ENCODE measurements around the gene LONRF2.
"Not testable (repeated sequence)": the region's sequence is repeated elsewhere in the genome, so short reads cannot be mapped to it uniquely, and the experiment has no call there.

Gene LONRF2

DNA sequence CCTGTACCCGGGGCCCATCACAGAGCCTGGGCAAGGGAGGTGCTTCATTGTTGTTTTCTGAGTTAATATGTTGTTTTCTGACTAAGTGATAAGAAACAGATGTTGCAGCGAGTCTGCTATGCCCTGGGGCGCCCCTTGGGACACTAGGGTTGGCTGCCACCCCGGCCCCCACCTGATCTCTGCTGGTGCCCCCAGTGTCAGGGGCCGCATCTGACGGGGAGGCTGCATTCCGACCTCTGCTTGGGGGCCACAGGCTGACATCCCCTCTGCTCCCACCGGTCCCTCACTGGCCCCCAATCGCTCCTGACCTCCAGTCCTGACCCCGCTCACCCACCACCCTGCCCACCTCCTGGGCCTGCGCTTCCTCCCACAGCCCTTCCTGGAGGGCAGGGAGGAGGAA is 65.9 kb downstream of the LONRF2 start:
- DNase-seq (ENCODE audit: low read depth in 1 of 2, low spot score in 1 of 2), result no peak

DNA sequence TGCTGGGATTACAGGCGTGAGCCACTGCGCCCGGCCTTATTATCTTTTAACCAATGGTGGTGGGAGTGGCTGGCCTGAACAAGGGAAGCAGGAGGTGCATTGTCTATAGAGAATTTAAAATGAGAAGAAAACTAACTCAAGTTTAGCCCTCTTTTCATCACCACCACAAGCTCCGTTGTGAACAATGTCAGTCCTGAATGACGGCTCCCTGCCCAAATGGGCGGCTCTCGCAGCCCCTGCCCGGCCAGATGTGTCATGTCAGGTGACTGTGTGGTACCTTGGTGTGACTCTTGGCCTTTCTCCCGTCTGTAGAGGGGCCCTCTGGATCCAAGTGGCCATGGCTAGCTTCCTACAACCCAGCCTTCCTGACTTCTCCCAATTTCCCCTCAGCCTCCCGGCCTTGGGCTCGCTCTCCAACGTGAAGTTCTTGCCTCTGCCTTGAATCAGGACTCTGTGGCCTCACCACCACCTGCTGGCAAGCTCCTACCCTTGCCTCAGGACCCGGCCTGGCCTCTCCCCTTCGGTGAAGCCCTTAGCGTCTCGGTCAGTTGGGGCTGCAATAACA is 67.6 kb downstream of the LONRF2 start:
- no peak for DNase-seq (ENCODE audit: low read depth in 1 of 2, low spot score in 1 of 2)

DNA sequence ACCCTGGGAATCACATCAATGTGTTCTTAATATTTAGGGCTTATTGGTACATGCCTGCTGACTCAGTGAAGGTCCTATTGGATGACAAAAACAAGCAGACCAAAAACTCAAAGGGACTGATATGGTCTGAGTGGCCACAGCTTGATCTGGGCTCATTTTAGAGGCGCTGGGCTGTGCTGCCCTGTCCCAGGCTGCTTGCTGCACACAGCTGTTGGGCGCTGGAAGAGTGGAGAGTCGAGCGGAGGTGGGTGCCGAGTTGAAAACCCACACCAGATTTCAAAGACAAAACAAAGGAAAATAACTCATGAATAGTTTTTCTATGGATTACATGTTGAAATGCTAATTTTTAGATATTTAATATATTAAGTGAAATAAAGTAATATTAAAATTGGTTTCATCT is 68.5 kb downstream of the LONRF2 start:
- DNase-seq (ENCODE audit: low read depth in 1 of 2, low spot score in 1 of 2), result no peak

DNA sequence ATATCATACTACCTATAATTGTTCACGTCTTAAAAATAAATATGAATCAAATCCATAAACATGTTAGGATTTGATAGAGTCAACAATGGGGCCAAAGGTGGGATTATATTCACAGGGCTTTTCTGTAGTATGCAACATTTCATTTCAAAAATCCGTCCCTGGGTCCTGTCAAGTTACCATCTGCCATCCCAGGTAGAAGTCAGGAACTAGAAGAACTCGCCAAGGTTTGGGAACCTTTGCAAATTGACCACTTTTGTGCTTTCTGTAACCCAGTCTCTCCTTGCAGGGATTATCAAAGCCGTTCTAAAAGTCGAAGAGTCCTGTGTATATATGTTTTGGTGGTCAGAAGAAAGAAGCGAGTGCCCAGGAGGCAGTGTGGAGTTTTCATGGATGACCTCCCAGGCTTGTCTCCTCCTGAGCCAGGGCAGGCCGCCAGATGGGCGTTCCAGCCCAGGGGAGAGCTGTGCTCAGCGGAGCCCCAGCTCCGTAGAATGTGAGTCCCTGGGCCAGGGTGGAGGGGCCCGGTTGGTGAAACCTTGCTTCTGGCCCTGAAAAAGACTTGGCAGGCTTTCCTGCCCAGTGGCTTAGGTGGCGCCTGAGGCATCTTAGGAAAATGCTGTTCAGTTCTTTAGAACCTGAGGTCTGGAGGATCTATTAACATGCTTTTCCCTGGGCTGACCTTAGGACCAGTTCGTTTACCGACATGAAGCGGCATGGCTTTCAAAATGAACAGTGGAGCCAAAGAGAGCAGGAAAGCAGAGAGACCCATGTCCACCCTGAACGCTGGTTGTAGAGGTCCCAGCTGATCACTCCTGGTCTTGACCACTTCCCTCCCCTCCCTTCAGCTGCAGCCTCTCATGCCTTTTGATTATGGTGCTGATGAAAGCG is 69.2 kb downstream of the LONRF2 start:
- DNase-seq (ENCODE audit: low read depth in 1 of 2, low spot score in 1 of 2), result no peak

DNA sequence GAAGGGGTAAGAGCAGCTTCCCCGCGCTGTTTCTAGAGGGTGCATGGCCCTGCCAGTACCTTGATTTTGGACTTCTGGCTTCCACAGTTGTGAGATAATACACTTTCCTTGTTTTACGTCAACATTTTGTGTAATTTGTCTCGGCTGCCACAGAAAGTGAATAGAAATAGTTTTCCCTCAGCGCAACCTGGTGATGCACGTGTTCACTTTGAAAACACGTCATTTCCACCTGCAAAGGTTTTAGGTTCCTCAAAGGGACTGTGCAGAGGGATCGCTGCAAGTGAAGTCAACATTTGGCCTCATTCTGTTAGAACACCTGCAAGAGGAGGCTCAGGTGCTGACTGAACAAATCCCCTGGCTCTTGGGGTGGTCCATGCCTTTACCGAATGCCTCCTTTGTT is 71.7 kb downstream of the LONRF2 start:
- DNase-seq (ENCODE audit: low read depth in 1 of 2, low spot score in 1 of 2), result no peak

DNA sequence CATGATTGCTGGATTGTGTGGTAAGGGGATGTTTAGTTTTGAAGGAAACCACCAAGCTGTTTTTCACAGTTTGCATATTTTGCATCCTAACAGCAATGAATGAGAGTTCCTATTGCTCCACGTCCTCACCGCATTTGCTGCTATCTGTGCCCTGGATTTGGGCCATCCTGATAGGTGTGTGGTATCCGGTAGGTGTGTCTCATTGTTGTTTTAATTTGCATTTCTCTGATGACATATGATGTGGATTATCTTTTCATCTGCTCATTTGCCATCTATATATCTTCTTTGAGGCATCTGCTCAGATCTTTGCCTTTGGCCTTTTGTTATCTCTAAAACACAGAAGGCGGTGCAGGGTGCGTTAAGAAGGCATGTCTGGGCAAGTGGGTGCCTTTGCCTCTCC is 73.3 kb downstream of the LONRF2 start:
- DNase-seq (ENCODE audit: low read depth in 1 of 2, low spot score in 1 of 2), result no peak

DNA sequence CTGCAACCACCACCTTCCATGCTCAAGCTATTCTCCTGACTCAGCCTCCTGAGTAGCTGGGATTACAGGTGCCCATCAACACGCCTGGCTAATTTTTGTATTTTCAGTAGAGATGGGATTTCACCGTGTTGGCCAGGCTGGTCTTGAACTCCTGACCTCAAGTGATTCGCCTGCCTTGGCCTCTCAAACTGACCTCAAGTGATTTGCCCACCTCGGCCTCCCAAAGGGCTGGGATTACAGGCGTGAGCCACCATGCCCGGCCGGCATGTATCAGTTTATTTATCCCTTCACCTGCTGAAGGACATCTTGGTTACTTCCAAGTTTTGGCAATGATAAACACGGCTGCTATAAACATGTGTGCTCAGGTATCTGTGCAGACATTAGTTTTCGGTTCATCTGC is 73.7 kb downstream of the LONRF2 start:
- DNase-seq (ENCODE audit: low read depth in 1 of 2, low spot score in 1 of 2), result not testable (repeated sequence)

DNA sequence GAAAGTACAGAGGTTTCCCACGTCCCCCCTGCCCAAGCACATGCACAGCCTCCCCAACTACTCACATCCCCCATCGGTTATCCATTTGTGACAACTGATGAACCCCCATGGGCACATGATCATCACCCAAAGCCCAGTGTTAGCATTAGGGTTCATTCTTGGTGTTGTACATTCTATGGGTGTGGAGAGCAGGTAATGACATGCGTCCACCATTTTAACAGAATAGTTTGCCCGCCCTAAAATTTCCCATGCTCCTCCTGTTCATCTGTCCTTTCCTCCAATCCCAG is 74.3 kb downstream of the LONRF2 start:
- DNase-seq (ENCODE audit: low read depth in 1 of 2, low spot score in 1 of 2), result no peak

DNA sequence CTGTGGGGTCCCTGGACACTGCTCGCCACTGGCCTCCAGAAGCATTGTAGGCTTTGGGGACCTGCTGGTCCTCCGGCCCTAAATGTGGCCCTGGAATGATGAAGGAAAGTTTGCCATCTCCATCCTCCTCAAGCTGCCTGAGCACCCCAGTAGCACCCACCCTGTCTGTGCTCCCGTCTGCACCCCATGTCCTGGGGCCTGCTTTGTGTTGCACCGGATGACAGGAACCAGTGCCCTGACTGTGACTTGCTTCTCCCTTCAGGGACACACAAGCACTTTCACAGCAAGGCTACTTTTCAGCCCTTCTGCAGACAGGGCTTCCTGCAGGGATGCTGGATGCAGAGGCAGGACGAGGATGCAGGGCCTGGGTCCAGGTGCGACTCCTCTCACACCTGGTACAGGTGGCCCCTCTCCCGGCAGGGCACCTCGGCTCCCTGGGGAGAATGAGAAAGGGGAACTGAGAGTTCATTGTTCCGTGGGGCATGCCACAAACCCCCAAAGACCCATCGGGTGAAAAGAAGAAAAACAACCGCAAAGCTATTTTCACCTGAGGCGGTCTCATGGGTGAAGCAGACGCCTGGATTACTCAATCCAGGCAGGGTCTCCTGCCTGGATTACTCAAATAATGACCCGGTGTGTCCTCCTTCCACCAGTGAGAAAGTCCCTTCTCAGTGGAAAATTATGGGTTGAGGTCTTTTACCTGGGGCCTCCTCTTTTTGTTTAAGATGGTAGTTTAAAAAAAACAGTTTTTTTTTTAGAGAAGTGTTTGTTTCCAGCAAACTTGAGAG is 74.9 kb downstream of the LONRF2 start:
- no peak for DNase-seq (ENCODE audit: low read depth in 1 of 2, low spot score in 1 of 2)

DNA sequence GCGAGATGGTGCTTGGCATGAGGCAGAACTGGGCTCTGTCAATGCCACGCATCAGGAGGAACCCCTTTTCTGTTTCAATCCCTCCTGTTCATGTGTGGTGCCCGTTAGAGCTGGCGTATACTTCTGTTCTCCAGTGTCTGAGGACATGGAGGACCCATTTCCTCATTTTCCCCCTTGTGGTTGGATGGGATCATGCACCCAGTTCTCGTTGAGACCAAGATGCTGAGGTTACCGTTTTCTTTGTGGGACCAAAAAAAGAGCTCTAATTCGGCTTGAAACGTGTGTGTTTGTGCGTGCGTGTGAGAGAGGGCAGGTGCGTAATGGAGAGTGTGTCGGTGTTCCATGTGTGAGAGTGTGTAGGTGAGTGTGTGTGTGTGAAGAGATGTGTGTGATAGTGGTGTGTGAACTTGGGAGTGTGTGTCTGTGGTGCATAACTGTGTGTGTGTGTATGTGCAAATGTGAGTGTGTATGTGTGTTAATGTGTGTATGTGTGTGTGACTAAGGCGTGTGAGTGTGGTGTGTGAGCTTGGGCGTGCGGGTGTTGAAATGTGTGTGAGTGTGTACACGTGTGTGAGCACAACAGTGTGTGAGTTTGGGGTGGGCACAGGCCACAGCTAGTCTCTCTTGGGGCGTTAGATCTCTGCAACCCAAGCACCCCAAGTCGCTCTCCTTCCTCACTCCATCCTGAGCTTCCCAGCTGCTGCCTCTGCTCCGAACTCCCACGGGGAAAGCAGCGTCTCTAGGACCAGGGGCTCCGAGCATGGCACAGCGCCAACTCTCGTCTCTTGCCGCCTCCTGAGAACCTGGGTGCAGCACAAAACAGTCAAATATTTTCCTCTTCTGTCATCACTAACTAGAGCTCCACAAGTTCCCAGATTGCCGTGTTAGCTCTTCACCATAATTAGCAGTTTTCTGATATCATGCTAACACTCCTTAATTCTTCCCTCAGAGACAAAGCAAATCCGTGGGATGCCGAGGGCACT is 75.8 kb downstream of the LONRF2 start:
- DNase-seq (ENCODE audit: low read depth in 1 of 2, low spot score in 1 of 2), result no peak

DNA sequence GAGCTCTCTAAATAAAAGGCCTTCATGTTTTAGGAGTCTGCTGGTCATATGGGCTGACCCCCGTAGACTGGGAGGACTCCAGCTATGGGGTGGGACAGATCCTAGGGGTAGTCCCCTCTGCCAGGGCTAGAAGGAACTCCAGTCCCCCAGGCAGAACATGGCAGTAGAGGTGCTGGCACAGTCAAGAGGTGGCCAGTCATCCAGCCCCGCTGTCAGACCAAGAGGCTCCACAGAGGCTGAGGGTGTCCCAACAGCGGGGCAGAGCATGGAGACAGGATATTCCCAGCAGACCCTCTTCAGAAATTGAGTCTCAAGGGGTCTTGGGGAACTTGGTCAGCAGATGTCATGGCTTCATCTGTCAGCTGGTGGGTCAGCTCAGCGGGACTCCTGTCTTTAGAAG is 76.6 kb downstream of the LONRF2 start:
- no peak for DNase-seq (ENCODE audit: low read depth in 1 of 2, low spot score in 1 of 2)

DNA sequence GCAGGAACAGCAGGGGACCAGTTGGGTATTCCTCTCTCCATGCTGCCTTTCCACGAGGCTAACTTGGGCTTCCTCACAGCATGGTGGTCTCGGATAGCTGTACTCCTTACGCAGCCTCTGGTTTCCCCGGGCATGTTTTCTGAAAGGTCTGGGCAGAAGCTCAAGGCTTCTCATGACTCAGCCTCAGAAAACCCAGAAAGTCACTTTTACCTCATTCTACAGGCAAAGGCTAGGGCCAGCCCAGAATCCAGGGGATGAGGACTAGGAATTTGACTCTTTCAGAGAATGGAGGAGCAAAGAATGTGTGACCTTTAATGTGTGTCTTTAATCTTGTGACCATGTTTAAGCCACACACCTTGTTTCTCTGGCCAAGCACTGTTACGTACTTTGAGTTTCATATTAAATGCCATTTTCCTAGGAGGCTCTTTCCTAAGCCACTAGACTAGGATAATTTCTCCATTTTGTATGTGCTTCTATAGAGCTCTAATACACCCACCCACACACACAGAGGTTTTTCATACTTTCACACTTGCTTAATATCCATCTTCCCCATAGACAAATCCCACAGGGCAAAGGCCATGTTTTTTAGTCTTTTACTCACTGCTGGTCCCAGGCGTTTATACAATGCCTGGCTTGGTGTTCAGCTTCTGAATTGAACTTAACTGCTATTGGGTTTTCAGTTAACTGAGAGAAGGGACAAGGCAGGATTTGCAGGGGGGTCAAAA is 77.3 kb downstream of the LONRF2 start:
- DNase-seq (ENCODE audit: low read depth in 1 of 2, low spot score in 1 of 2), result no peak

DNA sequence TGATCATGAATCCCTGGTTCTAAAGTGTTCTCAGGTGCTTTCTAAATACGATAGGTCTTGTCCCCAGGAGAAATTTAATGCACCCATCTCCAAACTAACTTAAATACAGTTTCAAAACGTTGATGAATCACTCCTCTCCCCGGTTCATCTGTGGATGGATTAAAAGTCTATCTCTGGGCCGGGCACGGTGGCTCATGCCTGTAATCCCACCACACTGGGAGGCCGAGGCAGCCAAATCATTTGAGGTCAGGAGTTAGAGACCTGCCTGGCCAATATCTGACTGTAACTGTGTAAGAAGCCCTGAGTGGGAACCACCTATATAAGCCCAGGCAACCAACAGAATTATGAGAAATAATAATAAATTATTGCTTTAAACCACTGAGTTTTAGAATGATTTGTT is 78.7 kb downstream of the LONRF2 start:
- no peak for DNase-seq (ENCODE audit: low read depth in 1 of 2, low spot score in 1 of 2)

DNA sequence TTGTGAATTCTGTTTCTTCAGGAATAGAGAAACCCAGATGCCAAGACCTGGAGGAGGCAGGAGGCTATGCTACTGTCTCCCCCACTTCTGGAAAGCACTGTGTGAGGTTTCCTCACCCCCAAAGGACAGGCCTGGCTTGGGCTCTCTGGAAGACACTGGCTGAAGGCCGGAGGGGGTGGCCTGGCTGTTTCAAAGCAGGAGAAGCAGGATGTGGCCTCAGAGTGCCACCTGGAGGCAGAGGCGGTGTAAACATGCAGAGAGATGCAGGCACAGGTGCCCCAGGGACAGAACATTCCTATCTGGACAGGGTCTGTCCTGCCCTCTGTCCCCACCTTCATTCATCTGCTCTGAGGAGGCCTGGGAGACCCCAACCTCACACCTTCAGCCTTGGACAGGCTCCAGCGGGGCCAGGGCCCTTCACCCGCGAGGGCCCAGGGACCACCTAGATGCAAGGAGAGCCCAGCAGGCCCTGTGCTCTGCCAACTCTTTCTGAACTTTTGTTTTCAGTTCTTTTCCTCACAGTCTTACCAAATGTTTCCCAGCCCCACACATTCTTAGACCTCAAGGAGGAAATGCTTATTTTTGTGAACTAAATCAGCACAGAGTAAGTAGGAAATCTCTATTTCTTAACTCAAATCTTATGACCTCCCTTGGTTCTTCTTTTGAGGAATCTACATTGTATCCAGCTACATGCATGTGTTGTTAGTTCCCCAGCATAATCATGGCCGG is 79.2 kb downstream of the LONRF2 start:
- peak in 1 of 2 donors; percentile 35 for DNase-seq (ENCODE audit: low read depth in 1 of 2, low spot score in 1 of 2)

DNA sequence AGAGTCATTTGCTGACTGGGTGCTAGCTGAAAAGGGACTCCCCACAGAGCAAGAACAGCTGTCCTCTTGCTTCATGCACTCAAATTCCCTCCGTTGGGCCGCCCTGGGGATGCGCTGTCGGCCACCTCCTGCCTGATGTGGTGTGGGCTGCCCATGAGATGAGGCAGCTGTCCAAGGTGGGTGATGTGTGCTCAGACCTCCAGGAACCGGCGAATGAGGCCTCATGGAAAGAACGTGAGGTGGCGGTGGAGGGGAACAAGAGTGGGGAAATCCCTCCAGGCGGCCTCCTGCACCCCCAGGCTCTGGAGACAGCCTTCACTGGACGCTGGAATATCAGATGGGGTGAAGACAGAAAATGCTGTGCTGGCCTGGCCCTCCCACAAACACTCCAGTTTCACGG is 79.8 kb downstream of the LONRF2 start:
- no peak for DNase-seq (ENCODE audit: low read depth in 1 of 2, low spot score in 1 of 2)

DNA sequence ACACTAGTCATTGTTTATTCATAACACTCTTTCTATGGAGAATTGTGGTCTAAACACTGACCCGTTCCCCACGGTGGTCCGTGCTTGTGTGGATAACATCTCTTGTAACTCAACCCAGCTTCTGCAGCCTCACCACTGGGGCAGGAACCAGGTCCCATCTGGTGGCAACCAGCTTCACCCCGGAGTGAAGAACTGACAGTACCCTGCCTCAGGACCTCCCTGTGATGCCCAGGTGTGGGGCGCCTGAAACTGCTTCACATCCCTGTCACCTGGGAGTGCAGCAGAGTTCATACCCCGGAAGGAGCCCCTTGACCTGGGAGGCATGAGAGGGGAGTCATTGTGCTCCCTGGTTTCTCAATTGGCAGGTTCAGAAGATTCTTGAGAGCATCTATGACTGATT is 81.1 kb downstream of the LONRF2 start:
- DNase-seq (ENCODE audit: low read depth in 1 of 2, low spot score in 1 of 2), result no peak

DNA sequence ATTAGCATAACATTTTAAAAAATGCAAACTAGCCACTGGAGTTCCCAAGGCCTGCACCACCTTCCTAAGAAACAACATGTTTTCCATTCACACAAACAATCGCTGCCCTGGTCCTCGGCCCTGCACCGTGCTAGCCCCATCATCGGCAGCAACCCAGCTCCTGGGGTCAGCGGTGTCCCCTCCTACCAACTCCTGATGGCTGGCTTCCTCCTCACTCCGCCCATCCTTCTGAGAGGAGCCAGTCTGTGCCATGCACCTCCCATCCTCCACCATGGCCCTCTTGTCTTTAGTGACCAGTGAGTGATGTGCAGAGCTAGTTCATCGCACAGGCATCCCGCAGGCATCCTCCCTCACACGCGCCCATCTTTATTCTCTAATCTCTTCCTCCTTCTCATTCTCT is 81.9 kb downstream of the LONRF2 start:
- DNase-seq (ENCODE audit: low read depth in 1 of 2, low spot score in 1 of 2), result no peak

DNA sequence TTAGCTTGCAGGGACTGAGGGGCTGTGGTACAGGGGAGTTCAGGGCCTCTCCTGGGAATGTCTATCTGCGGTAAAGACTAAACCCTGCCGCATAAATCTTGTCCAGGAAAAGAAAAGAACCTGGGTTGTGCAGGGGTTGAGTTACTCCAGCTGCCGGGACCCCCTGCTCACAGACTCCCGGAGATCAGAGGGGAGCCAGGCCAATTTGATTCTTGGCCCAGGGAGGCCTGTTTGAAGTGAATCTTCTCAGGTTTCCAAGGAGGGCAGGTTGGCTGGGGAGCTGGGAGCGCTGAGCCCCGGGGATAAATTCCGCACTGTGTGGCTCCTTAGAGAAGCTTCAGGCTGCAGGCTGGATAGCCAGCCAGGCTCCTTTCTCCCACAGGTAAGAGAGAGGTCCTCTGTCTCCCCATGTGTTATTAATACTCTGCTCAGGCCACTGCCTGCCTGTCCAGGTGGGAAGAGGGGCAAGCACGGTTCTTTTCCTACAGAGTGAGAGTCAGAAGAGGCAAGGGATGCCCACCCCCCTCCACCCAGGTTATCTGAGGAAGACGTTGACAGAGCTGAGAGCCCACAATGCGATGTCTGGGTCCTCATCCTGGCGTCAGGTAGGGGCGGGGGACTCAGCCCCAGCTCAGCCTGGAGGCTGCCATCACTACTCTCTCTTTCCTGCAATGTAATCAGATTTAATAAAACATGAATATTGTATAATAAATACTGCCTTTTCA is 82.7 kb downstream of the LONRF2 start:
- DNase-seq (ENCODE audit: low read depth in 1 of 2, low spot score in 1 of 2), result no peak

DNA sequence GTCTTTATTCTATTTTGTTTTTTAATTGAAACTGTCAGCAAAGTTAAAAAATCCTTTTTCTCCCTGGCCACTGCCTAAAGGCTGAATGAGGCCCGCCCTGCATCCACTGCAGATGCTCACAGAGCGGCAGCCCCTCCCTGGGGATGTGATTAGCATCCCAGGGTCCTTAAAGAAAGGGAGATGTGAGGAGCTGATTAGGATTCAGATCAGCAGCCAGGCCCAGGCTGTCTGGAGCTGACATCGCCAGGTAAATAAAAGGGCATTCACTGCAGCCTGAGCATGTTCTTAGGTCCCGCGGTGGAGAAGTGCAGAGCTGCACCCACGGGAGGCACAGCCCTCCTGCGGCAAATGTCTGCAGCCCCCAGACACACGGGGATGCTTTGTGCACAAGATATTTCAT is 83.8 kb downstream of the LONRF2 start:
- no peak for DNase-seq (ENCODE audit: low read depth in 1 of 2, low spot score in 1 of 2)
